CD4-positive, alpha-beta T cell treated with Interleukin-6 at 100 ng/mL for 8 hours (primary cell): ENCODE measurements around the gene MYH14.
"Not testable (repeated sequence)": the region's sequence is repeated elsewhere in the genome, so short reads cannot be mapped to it uniquely, and the experiment has no call there.

ENCODE experiments used
- DNase-seq: peaks from one replicate; pipeline ENCODE4 v3.0.0-alpha.2; 2020; ENCODE audit warnings: mixed read lengths, low spot score

Gene MYH14

GRCh38 chr19:50320051-50320450, 116.6 kb downstream of the MYH14 start:
- no peak for DNase-seq

GRCh38 chr19:50320596-50320995, 117.2 kb downstream of the MYH14 start:
- DNase-seq, result no peak

GRCh38 chr19:50321831-50322230, 118.4 kb downstream of the MYH14 start:
- no peak for DNase-seq

GRCh38 chr19:50322234-50322633, 118.8 kb downstream of the MYH14 start:
- DNase-seq, result no peak

GRCh38 chr19:50322931-50323781, 119.7 kb downstream of the MYH14 start:
- DNase-seq, result no peak

- no peak for DNase-seq
These were observed 120.3 kb downstream of the MYH14 start for GRCh38 chr19:50323782-50324133.

GRCh38 chr19:50324331-50324730, 120.9 kb downstream of the MYH14 start:
- no peak for DNase-seq

GRCh38 chr19:50325310-50326100, 122.1 kb downstream of the MYH14 start:
- DNase-seq, result peak; percentile 43

GRCh38 chr19:50326101-50326664, 122.8 kb downstream of the MYH14 start:
- DNase-seq, result no peak

GRCh38 chr19:50327013-50327412, 123.6 kb downstream of the MYH14 start:
- DNase-seq, result no peak

GRCh38 chr19:50327461-50328223, 124.2 kb downstream of the MYH14 start:
- DNase-seq, result no peak

GRCh38 chr19:50328224-50328872, 124.9 kb downstream of the MYH14 start:
- DNase-seq, result no peak

- no peak for DNase-seq
These were observed 125.4 kb downstream of the MYH14 start for GRCh38 chr19:50328873-50329145.

GRCh38 chr19:50329146-50329925, 125.9 kb downstream of the MYH14 start, which contains the start of gene KCNC3:
Gene KCNC3, minus strand, starts transcription at chr19:50329377. Its CDS starts 295 bp downstream, at chr19:50329082.
- DNase-seq, result peak; percentile 85

GRCh38 chr19:50329926-50330294, 126.5 kb downstream of the MYH14 start:
- not testable (repeated sequence) for DNase-seq

GRCh38 chr19:50330365-50331078, 127.1 kb downstream of the MYH14 start:
- DNase-seq, result peak; percentile 66

GRCh38 chr19:50331221-50331993, 128.0 kb downstream of the MYH14 start:
- DNase-seq, result no peak

GRCh38 chr19:50331994-50332243, 128.5 kb downstream of the MYH14 start:
- no peak for DNase-seq

- no peak for DNase-seq
These were observed 129.0 kb downstream of the MYH14 start for GRCh38 chr19:50332244-50333038.
